Measurements from ENCODE around the gene PHF10. TPM values are rescaled to one million over a fixed set of nuclear protein-coding genes. Genes with fewer than 3 reads are reported as not detected.

The PHF10 gene
- total RNA-seq, 1 donor from 2014 or later: 56.6 TPM

DNA sequence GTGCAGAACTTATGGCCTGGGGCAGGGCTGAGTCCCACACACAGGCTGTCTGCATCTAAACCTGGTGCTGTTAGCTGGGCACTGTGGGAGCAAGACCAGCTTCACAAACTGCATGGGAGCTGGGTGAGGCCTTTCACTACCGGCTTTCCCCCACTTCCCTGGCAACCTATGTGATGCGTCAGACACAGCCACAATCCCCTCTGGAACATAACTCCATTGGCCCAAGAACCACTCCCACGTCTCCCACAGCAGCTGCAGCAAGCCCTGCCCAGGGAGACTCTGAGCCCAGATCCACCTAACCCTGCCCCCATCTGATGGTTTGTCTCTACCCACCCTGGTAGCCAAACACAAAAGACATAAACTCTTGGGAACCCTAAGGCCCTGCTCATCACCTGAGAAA, 31.8 kb downstream of the PHF10 start:
- DNase-seq (ENCODE audit: low spot score): no peak

DNA sequence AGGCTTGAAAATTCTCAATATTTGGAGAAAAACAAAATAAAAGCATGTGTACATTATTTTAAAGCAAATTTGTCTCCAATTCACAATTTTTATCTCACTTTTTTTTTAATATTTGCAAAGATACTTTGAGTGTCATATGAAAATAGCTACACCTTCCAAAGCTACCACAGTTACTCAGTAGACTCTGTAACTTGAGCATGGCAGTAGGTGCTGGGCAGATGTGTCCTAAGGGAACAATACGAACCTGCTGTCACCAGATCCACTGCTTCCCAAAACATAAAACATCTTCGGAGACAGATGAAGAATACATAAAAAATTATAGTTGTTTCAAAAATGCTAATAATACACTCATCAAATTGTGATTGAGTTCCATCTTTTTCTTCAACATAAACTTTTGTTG, 33.0 kb downstream of the PHF10 start:
- no peak for DNase-seq (ENCODE audit: low spot score)
- intact Hi-C loops (cut with DNase I): no loop called here

More for the DNA sequence above, 31.8 kb downstream of the PHF10 start:
- intact Hi-C loops (cut with DNase I): no loop called here

DNA sequence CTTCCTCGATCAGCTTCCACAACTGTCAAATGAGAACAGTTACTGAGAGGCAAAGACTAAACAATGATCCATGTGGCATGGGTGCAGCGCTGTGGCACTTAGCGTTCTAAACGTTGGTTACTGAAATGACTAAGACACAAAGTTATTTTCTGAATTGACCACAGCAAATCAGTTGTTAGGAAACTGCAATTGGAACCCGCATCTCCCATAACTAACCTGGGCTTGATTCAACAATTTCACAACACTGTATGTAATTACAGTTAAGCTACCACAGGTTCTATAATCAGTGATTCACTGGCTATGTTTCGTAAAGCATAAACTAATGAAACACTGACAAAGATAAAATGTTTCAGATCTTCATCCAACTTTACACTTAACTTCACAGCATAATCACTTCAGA, 35.0 kb downstream of the PHF10 start:
- DNase-seq (ENCODE audit: low spot score): no peak
- intact Hi-C loops (cut with DNase I): no loop called here

DNA sequence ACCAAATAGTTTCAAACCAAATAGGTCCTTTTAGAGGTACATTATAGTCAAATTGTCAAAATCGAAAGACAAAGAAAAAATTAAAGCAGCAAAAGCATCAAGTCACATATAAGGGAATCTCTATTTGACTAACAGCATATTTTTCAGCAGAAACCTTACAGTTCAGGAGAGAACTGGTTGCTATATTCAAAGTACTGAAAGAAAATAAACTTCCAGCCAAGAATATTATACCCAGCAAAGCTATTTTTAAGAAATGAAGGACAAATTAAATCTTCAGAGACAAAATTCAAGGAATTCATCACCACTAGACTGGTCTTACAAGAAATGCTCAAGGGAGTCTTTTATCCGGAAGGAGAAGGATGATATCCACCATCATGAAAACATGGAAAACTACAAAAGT, 38.4 kb downstream of the PHF10 start:
- intact Hi-C loops (cut with DNase I): no loop called here
- no peak for DNase-seq (ENCODE audit: low spot score)

DNA sequence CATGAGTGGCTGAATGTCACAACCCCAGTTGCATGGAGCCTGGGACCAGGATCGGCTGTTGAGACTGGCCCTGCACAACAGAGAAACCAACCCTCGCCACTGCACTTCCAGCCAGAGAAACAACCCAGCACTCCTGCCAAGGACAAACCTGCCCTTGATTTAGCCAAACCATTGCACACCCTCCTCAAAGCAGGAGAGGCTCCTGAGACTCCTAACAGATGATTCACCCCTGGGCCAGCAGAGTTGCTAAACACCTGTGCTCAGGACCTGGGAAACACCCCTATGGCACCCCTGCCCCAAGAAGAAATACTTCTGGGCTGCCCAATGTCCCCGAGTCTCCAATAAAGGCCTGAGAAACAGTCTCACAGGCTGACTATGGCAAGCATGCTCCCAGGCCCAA, 40.2 kb downstream of the PHF10 start:
- DNase-seq (ENCODE audit: low spot score): no peak
- intact Hi-C loops (cut with DNase I): no loop called here

DNA sequence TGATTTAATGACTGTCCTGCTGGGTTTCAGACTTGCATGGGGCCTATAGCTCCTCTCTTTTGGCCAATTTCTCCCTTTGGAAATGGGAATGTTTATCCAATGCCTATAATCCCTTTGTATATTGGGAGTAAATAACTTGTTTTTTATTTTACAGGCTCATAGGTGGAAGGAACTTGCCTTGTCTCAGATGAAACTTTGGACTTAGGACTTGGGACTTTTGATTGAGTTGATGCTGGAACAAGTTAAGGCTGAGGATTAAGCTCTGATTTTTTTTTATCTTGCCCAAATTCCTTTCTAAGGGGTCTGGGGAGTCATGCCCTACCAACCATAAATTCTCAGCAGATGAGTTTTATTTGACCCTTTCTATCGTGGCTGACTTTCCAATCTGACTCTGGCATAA, 46.0 kb downstream of the PHF10 start:
- DNase-seq (ENCODE audit: low spot score): no peak
- intact Hi-C loops (cut with DNase I): no loop called here

DNA sequence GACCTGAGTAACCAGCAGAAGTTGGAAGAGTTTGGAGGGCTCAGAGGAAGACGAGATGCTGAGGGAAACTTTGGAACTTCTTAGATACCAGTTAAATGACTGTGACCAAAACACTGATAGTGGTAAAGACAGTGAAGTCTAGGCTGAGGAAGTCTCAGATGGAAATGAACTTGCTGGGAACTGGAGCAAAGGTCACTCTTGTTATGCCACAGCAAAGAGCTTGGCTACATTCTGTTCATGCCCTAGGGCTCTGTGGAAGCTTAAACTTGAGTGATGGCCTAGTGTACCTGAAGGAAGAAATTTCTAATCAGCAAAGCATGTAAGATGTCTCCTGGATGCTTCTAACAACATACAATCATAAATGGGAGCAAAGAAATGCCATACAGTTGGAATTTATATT, 47.2 kb downstream of the PHF10 start:
- intact Hi-C loops (cut with DNase I): no loop called here
- no peak for DNase-seq (ENCODE audit: low spot score)

DNA sequence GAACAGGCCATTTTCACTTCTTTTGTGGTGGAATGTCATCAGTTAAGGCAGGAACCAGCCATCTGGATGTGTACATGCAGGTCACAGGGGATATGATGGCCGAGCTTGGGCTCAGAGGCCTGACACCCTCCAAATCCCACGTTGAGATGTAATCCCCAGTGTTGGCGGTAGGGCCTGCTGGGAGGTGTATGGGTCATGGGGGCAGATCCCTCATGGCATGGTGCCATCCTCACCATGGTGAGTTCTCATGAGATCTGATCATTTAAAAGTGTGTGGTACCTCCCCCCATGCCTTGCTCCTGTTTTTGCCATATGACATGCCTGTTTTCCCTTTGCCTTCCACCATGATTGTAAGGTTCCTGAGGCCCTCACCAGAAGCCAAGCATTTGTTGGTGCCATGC, 49.3 kb downstream of the PHF10 start:
- no peak for DNase-seq (ENCODE audit: low spot score)
- intact Hi-C loops (cut with DNase I): no loop called here

DNA sequence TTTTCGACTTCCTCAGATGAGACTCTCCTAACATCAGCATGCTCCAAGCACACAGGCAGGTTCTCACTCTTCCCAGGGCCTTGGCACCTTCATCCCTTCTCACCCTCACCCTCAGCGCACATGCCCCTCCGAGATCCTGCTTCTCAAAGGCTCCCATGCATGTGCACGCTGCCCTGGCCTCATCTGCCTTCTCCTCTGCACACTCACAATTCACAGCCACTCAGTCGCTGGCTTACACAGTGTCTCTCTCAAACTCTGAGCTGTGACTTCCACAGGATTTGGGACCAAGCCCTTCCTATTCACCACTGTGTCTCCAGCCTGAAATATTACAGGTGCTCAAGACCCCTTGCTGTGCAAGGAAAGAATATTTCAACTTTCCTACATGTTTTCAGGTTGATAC, 52.7 kb downstream of the PHF10 start:
- DNase-seq (ENCODE audit: low spot score): no peak
- intact Hi-C loops (cut with DNase I): no loop called here

DNA sequence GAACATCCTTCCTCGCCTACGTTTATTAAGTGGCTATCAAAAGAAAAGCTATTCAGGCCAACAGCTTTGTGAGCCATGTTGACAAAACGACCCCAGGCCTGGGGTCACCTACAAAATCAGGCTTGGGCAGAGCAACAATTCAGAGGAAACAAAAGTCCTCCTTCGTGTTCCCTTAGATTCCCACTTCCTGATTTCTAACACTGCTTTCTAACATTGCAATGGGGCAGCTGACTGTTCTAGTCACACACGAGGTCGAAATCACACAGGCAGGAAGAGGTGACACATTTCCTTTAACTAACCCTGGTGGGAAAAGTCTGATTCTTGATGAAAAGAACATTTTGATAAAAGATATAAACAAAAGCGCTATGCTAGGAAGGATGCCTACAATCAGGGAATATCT, 54.4 kb downstream of the PHF10 start:
- DNase-seq (ENCODE audit: low spot score): no peak

DNA sequence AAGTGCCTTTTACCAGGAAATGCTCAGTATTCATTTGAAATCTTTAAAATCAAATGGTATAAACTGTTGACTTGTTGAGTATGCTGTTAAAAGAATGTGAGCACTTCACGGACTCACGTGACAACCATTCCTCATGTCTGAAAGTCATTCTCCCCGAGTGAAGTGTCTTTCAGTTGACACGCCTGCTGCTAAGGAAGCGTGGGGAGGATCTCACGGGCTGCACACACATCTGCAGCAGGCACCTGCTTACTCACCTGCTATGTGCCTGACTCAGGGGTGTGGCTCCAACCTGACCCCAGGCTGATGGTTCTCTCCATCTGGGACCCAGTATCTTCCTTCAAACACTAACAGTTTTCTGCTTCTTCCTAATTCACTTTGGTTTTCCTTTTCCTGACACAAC, 55.2 kb downstream of the PHF10 start:
- DNase-seq (ENCODE audit: low spot score): no peak
- intact Hi-C loops (cut with DNase I): no loop called here

More for the DNA sequence above, 54.4 kb downstream of the PHF10 start:
- intact Hi-C loops (cut with DNase I): no loop called here

DNA sequence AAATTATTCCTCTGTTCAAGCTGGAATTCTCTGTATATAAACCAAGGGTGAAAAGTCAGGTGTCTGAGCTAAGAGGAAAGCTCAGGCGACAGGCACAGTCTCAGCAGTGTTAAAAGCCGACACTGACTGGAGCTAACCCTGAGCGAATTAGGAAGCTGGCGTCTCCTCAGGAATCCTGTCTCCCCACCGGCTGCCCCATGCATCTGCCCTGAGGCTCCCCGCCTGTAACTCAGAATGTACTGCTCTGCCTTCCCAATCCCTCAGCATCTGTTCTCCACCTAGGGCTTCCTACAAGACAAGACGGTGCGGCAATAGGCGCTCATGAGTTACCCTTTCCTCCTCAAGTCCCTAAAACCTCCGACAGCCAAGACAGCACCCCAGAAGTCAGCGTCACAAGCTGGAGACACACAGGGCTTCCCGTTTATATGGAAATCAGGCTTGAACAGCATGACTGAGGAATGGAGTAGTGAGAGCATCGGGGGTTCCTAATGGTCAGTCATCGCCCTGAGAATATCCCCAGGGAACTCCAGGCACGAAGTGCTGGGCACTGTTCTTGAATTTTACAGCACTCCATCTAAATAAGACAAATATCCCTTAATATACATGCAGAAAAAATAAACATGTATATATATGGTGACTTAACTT, 56.0 kb downstream of the PHF10 start:
- DNase-seq (ENCODE audit: low spot score): no peak
- intact Hi-C loops (cut with DNase I): no loop called here

DNA sequence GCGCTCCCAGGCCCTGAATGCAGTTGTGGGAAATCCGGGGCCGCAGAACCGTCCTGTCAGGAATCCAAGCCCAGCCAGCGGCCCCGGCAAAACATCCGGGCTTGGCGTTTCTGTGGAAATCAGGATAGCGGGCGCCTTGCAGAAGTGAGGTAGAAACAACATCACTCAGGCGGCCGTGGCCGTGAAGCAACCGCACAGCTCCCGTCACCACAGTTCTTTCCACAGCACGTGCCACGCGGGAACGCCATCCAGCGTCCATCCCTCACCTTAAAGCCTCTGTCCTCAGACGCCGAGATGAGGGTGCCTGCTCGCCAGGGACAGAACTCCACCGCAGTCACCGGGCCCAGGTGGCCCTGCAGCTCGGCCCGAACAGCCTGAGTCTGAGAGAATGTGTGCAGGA, 56.6 kb downstream of the PHF10 start:
- intact Hi-C loops (cut with DNase I): no loop called here

DNA sequence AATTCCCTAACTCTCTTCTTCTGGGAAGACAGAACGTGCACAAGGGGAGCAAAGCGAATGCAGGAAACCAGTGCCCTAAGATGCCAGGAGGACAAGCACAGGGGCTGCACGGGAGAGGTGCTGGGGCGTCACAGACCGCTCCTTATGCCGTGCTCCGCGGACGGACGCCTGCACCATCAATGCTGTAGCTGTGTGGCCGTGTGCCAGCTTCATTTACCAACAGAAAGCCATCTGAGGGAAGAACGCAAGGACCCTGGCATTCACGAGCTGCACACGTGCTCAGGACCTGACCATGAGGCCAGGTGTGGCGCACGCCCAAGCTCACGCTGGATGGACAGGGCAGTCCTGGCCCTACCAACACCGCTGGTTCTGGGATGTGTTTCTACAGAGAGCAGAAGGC, 57.9 kb downstream of the PHF10 start:
- intact Hi-C loops (cut with DNase I): no loop called here
- no peak for DNase-seq (ENCODE audit: low spot score)

More for the DNA sequence above, 56.6 kb downstream of the PHF10 start:
- DNase-seq (ENCODE audit: low spot score): no peak

DNA sequence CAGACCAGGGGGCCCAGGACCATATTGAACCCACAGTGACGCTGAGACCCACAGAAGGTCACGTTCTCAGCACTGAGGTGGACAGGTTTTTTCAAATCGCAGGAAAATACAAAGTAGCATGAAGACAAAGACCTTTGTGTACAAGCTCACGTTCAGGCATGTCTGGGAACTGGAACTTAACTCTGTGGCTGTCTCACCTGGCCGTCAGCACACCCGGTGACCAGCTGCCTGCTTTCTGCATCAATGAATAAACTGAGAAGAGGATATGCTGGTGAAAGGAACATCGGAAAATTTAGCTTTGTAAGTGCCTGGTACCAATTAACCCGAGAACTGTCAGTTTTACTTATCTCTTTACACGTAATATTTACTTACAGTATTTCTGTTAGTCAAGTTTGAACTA, 59.0 kb downstream of the PHF10 start:
- intact Hi-C loops (cut with DNase I): no loop called here
- no peak for DNase-seq (ENCODE audit: low spot score)

DNA sequence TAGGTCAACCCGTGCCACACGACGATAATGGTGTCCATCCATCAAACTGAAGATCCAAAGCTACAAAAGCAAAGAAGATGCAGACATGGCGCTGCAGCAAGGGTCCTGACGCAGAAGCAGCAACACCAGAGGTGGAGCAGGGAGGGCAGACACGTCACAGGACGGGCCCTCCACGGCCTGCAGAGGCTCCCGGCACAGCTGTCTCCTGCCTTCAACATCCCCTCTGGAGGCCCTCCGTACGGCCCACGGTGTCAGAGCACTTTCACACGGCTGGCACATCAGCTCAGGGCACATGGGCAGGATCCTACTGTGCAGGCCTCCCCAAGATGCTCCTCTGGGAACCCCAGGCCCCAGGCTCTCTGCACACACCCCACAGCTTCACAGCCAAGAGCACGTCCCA, 60.1 kb downstream of the PHF10 start:
- intact Hi-C loops (cut with DNase I): no loop called here
- DNase-seq (ENCODE audit: low spot score): no peak

DNA sequence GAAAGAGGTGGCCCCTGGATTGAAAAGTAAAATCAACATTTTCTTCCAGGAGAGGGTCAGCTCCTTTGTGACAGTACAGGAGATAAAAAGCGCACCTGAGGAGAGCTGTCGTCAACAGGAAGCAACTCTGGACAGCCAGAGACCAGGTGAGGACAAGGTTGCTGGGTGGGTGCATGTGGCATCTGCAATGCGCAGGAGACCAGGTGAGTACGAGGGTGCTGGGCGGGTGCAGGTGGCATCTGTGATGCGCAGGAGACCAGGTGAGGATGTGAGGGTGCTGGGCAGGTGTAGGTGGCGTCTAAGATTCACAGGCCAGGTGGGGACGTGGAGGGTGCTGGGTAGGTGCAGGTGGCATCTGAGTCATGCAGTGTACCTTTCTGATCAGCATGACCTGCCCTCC, 60.8 kb downstream of the PHF10 start:
- intact Hi-C loops (cut with DNase I): no loop called here
- no peak for DNase-seq (ENCODE audit: low spot score)

DNA sequence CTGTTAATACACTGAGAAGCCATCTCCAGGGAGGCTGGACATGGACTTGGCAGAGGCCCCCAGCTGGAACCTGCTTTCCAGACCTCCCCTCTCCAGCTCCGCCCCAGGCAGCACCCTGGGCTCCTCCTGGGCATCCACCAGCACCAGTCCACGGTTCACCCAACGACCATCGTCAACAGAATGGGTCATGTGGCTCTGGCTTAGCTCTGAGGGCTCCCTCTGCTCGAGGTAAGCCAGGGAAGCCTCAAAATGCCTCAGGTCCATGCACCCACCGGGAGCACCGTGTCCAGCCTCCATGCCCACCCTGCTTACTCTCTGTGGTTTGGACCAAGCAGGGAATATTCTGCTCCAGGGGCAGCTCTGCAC, 62.9 kb downstream of the PHF10 start:
- intact Hi-C loops (cut with DNase I): no loop called here
- no peak for DNase-seq (ENCODE audit: low spot score)

DNA sequence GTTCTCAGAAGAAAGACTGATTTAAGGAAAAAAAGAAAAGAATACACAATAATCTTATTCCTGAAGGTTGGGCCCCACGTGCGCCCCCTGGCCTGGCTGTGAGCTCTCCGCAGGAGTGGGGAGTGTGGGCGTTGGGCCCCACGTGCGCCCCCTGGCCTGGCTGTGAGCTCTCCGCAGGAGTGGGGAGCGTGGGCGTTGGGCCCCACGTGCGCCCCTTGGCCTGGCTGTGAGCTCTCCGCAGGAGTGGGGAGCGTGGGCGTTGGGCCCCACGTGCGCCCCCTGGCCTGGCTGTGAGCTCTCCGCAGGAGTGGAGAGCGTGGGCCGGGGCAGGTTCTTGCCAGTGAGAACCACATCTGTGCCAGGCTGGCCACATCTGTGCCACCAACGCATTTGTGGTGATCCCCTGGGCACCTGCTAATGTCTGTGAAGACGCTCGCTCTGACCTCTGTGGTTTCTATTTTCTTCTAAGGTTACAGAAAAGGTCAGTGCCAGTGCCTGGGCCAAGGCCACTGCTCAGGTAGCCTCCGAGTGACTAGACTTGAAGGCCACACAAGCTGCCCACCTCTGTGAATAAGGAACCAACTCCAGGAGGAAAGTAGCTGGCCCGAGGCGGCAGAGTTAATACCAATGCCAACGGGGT, 63.4 kb downstream of the PHF10 start:
- DNase-seq (ENCODE audit: low spot score): no peak
- intact Hi-C loops (cut with DNase I): no loop called here

DNA sequence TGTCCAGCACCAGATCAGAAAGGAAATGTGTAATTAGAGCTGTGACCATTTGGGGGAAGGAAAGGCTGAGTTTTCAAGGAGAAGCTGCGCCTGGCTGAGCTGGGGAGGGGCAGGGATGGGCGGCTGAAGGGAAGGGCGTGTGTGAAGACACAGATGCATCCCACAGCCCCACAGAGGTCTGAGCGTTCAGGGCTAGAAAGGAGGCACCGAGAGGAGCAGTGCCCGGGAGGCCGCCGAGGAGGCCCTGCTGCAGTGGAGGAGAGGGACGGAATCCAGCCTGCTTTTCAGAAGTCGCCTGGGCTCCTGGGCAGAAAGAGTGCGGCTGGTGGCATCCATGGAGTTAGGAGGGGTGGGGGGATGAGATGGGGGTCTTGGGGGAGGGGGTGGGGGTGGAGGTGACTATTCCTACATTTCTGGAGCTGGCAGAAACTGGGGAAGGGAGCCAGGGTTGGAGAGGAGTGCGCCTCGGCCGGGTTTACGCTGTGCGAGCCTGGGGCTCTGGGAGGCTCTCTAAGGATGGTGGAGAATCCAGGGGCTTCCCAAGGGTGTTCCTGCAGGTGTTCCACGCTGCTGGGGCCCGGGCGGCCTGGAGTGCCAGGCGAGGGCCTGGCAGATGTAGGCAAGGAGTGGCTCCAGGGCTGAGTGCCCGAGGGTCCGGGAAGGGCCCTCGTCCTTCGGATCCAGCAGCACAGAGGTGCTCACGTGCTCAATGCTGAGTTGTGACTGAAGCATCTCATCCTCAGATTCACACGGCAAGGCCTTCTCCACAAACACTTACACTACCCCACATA, 64.3 kb downstream of the PHF10 start:
- intact Hi-C loops (cut with DNase I): no loop called here
- no peak for DNase-seq (ENCODE audit: low spot score)

DNA sequence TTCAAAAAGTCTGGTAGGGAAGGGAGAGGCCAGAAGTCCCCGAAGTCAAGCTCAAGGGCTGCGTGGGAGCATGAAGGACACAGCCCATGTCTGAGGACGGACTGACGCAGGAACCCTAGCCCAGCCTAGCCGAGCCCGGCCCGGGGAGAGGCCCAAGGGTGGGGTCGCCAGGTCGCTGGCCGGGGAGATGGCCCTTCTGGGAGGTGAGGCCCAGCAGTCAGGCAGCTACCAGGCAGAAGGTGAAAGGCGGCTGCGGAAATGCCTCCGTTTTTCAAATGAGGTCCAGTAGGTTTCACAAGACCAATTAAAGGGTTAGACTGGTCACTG, 67.1 kb downstream of the PHF10 start:
- no peak for DNase-seq (ENCODE audit: low spot score)
- intact Hi-C loops (cut with DNase I): no loop called here
